GM12865 (cell line): ENCODE measurements around the gene RIT2.

Source experiments
- DNase-seq: peaks from one replicate; pipeline ENCODE4 v3.0.0; 2010; ENCODE audit warnings: low read depth
- H3K4me3 ChIP-seq: 2 replicates; pipeline ENCODE4 v1.5.1; 2011; ENCODE audit warnings: mild to moderate bottlenecking, low read depth, low read length, control low read depth
- CTCF ChIP-seq: IDR thresholded peaks from 2 replicates; pipeline ENCODE4 v1.5.1; 2011; ENCODE audit warnings: low read length, control low read depth, low read depth, inconsistent platforms; ENCODE audit not compliant: insufficient read depth; ENCODE audit errors: missing control alignments

The RIT2 gene

GRCh38 chr18:43115076-43115921 lies at the start of gene RIT2:
Gene RIT2 (minus strand): TSS chr18:43115685.
- no peak for DNase-seq
- TF ChIP-seq CTCF = no peak
- H3K4me3 ChIP-seq = no peak within 1 kb of the TSS

- DNase-seq = no peak
- TF ChIP-seq CTCF = no peak
- no peak overlapping the region for H3K4me3 ChIP-seq
Observed at GRCh38 chr18:43161528-43161927, 46.0 kb upstream of the RIT2 start.

- no peak overlapping the region for H3K4me3 ChIP-seq
- no peak for DNase-seq
- no peak for TF ChIP-seq CTCF
Observed at GRCh38 chr18:43160509-43160908, 45.0 kb upstream of the RIT2 start.

GRCh38 chr18:43159926-43160325 lies 44.4 kb upstream of the RIT2 start:
- no peak for DNase-seq
- H3K4me3 ChIP-seq = no peak overlapping the region
- no peak for TF ChIP-seq CTCF

GRCh38 chr18:43159086-43159770 lies 43.7 kb upstream of the RIT2 start:
- no peak overlapping the region for H3K4me3 ChIP-seq
- DNase-seq = no peak
- no peak for TF ChIP-seq CTCF

- no peak for DNase-seq
- TF ChIP-seq CTCF = no peak
- no peak overlapping the region for H3K4me3 ChIP-seq
Observed at GRCh38 chr18:43158381-43158780, 42.9 kb upstream of the RIT2 start.
